Common myeloid progenitor, CD34-positive (primary cell): ENCODE data around the gene TBCD.

Experiments used
- CTCF ChIA-PET: fragments of 350-600 bp; sonication (Branson Sonifier 250); formaldehyde crosslinking; loops from one replicate; lab custom pipeline; 2021; ENCODE audit warnings: antibody characterized with exemption; lab: Charles Lee
- POLR2A ChIA-PET: fragments of 350-600 bp; sonication (Branson Sonifier 250); formaldehyde crosslinking; loops from one replicate; lab custom pipeline; 2021; ENCODE audit warnings: antibody characterized with exemption; lab: Charles Lee
- DNase-seq, 3 donors: peaks; one replicate each; pipeline versions ENCODE4 v3.0.0 to v3.0.0-alpha.2; 2013
- H3K27ac ChIP-seq, 2 experiments: 1 replicate in 1 of 2; 2 replicates in 1 of 2; pipeline ENCODE4 v1.7.0; 2013; ENCODE audit warnings: inconsistent platforms in 2 of 2, low read length in 2 of 2, mild to moderate bottlenecking in 2 of 2, low read depth in 1 of 2, moderate library complexity in 1 of 2; ENCODE audit not compliant: severe bottlenecking in 2 of 2, insufficient read depth in 1 of 2, poor library complexity in 1 of 2
- H3K27me3 ChIP-seq, 5 experiments: replicated peaks in 2 of 5; 1 replicate in 3 of 5; 2 replicates in 2 of 5; pipeline versions ENCODE4 v1.6.1 to v1.7.0; 2013; ENCODE audit warnings: low read length in 4 of 5, mild to moderate bottlenecking in 2 of 5, moderate library complexity in 2 of 5, inconsistent platforms in 1 of 5; ENCODE audit not compliant: insufficient read depth in 5 of 5, control insufficient read depth in 4 of 5
- H3K36me3 ChIP-seq, 4 experiments: 1 replicate in 2 of 4; 2 replicates in 2 of 4; pipeline versions ENCODE4 v1.6.1 to v1.7.0; 2013; ENCODE audit warnings: low read length in 3 of 4, control low read depth in 1 of 4, mild to moderate bottlenecking in 1 of 4; ENCODE audit not compliant: control insufficient read depth in 4 of 4, insufficient read depth in 4 of 4
- H3K4me1 ChIP-seq, 4 experiments: 1 replicate in 3 of 4; 2 replicates in 1 of 4; pipeline versions ENCODE4 v1.6.1 to v1.7.1; 2013; ENCODE audit warnings: low read length in 3 of 4, mild to moderate bottlenecking in 3 of 4, control low read depth in 1 of 4, inconsistent platforms in 1 of 4, moderate library complexity in 1 of 4; ENCODE audit not compliant: control insufficient read depth in 4 of 4, insufficient read depth in 4 of 4; ENCODE audit errors: control extremely low read depth in 1 of 4
- H3K4me3 ChIP-seq, 7 experiments: 1 replicate in 4 of 7; 2 replicates in 3 of 7; pipeline versions ENCODE4 v1.5.1 to v1.7.0; 2013; ENCODE audit warnings: mild to moderate bottlenecking in 7 of 7, low read length in 6 of 7, moderate library complexity in 6 of 7, inconsistent platforms in 2 of 7, low read depth in 2 of 7, control low read depth in 1 of 7; ENCODE audit not compliant: insufficient read depth in 4 of 7, control insufficient read depth in 1 of 7; ENCODE audit errors: extremely low read depth in 1 of 7
- H3K9me3 ChIP-seq, 5 experiments: 1 replicate in 4 of 5; 2 replicates in 1 of 5; pipeline versions ENCODE4 v1.6.1 to v1.7.1; 2013; ENCODE audit warnings: low read length in 4 of 5, mild to moderate bottlenecking in 2 of 5, inconsistent platforms in 1 of 5, low read depth in 1 of 5, moderate library complexity in 1 of 5; ENCODE audit not compliant: control insufficient read depth in 4 of 5, insufficient read depth in 2 of 5; ENCODE audit errors: control extremely low read depth in 1 of 5
- WGBS: methylation state at CpG from one replicate; pipeline ENCODE4 v1.1.5; 2013; ENCODE audit not compliant: insufficient coverage; 5-methylcytosine and 5-hydroxymethylcytosine counted together

TBCD gene

DNA sequence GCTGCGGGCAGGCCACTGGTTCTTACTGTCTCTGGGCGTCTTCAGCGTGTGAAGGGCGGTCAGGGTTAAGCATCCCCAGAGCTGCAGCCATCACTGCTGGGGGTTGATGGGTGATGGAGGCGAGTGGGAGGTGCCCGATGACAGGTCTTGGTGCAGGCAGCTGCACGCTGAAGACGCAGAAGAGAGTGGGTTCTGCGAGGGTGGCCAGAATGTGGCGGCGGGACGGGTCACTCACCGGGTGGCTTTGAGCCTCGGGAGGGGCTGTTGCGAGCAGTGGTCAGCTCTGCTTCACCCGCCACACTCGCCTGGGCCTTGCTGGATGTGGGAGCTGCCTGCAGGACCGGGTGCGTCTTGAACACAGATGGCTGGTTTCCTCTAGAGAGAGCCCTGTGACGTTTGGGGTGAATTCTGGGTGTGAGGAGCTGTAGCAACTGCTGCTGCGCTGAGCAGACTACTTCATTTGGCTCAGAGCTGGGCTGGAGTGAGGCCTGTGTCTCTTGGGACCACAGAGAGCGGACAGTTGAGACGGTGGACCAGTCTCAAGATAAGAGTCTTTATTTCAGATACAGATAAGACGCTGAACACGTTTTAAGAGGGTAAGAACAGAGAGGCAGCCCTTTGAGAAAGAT, 132.6 kb downstream of the TBCD start:
- peaks cover 6 to 85% (median 58%) of the 10 kb centered on the region in 4 experiments for H3K4me1 ChIP-seq
- H3K27ac ChIP-seq, result no peak overlapping the region
- CTCF ChIA-PET, result interaction anchor here (0.9 to 2.7 kb wide), 10 partner anchors 9 to 217 kb away, joined by 3 to 17 read pairs (median 4); no protein-coding TSS in a partner anchor
- H3K27me3 ChIP-seq, result peaks cover 0 to 2% (median 0%) of the 10 kb centered on the region in 5 experiments
- no peaks in the 10 kb centered on the region for H3K9me3 ChIP-seq
- POLR2A ChIA-PET, result interaction anchor here (0.5 to 1.0 kb wide), 3 partner anchors 19 to 26 kb away, joined by 3 to 6 read pairs (median 4); no protein-coding TSS in a partner anchor
- H3K36me3 ChIP-seq, result peaks cover 0 to 3% (median under 1%) of the 10 kb centered on the region in 4 experiments
- H3K4me3 ChIP-seq, result peak overlapping the region in 3 of 7 experiments; percentile 5 to 17 (median 6)
- no peak for DNase-seq
- WGBS, result 84% methylated on average over 22 of the region's 25 CpGs

DNA sequence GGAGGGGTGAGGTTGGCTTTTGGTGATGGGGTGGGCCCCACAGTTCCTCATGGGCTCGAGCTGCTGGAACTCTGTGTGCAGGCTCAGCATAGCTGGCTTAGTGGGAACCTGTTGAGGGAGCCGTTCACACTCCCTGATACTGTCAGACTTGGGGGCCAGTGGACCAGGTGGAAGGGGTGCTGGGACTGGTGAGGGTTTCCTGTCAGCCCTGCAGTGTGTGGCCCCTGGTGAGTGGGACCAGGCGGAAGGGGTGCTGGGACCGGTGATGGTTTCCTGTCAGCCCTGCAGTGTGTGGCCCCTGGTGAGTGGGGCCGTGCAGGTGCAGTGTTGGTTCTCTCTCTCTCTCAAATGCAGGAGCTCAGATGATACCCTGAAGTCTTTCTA, 133.1 kb downstream of the TBCD start:
- Histone ChIP-seq H3K27ac (peak overlapping the region in 1 of 2 experiments; percentile 44), H3K4me1 (peaks cover 6 to 84% (median 57%) of the 10 kb centered on the region in 4 experiments)
- peak in 2 of 3 donors; percentile 36 to 61 for DNase-seq

DNA sequence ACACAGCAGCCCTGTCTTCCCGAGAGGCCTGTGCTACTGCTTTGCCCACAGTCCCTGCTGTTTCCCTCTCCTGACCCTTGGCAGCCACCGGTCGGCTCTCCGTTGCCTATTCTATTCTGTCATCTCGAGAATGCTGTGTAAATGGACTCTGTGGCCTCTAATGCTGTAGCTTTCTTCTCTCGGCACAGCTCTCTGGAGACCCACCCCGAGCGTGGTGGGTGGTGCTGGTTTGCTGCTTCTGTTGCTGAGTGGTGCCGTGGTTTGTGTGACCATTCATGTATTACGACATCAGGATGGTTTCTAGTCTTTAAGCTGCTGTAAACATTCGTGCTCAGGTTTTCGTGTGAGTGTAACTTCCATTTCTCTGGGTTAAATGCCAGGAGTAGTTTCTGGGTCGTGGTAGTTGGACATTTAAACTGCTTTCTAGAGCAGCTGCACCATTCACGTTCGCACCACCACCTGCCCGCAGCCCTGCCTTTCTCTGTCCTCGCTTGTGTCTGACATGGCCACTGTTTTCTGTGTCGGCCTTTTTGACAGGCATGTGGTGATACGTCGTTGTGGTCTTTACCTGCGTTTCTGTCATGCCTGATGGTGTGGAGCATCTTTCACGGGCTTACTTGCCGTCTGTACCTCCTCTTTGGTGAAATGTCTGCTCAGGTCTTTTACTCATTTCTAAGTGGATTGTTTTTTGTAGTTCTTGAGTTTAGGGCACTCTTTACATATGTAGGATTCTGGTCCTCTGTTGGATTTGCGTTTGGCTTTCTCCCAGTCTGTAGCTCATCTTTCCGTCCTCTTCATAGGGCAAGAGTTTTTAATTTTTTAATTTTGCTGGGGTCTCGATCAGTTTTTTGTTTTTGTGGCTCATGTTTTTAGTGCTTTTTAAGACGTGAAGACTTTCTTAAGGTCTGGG, 135.6 kb downstream of the TBCD start:
- no peaks in the 10 kb centered on the region for H3K9me3 ChIP-seq
- ChIA-PET CTCF (interaction anchor here (0.7 to 2.7 kb wide), 2 partner anchors 12 to 25 kb away, joined by 3 to 17 read pairs; no protein-coding TSS in a partner anchor), POLR2A (no interaction called here)
- no peak overlapping the region for H3K4me3 ChIP-seq
- H3K27ac ChIP-seq, result no peak overlapping the region
- H3K4me1 ChIP-seq, result peaks cover 6 to 65% (median 45%) of the 10 kb centered on the region in 4 experiments
- no peak for DNase-seq
- H3K36me3 ChIP-seq, result peaks cover 2 to 23% (median 10%) of the 10 kb centered on the region in 4 experiments
- WGBS, result 93% methylated on average over 18 of the region's 27 CpGs
- no peaks in the 10 kb centered on the region for H3K27me3 ChIP-seq

More for the DNA sequence above, 133.1 kb downstream of the TBCD start:
- H3K4me3 ChIP-seq, result peak overlapping the region in 3 of 7 experiments; percentile 5 to 17 (median 6)
- POLR2A ChIA-PET, result interaction anchor here (0.5 to 1.4 kb wide), 5 partner anchors 9 to 25 kb away, joined by 3 to 6 read pairs (median 4); no protein-coding TSS in a partner anchor
- H3K9me3 ChIP-seq, result no peaks in the 10 kb centered on the region
- H3K36me3 ChIP-seq, result peaks cover 0 to 7% (median 3%) of the 10 kb centered on the region in 4 experiments
- CTCF ChIA-PET, result interaction anchor here (0.7 to 2.7 kb wide), 15 partner anchors 9 to 217 kb away, joined by 3 to 17 read pairs (median 3); no protein-coding TSS in a partner anchor
- WGBS, result 6% methylated on average over 5 of the region's 5 CpGs
- peaks cover 0 to 2% (median 0%) of the 10 kb centered on the region in 5 experiments for H3K27me3 ChIP-seq

DNA sequence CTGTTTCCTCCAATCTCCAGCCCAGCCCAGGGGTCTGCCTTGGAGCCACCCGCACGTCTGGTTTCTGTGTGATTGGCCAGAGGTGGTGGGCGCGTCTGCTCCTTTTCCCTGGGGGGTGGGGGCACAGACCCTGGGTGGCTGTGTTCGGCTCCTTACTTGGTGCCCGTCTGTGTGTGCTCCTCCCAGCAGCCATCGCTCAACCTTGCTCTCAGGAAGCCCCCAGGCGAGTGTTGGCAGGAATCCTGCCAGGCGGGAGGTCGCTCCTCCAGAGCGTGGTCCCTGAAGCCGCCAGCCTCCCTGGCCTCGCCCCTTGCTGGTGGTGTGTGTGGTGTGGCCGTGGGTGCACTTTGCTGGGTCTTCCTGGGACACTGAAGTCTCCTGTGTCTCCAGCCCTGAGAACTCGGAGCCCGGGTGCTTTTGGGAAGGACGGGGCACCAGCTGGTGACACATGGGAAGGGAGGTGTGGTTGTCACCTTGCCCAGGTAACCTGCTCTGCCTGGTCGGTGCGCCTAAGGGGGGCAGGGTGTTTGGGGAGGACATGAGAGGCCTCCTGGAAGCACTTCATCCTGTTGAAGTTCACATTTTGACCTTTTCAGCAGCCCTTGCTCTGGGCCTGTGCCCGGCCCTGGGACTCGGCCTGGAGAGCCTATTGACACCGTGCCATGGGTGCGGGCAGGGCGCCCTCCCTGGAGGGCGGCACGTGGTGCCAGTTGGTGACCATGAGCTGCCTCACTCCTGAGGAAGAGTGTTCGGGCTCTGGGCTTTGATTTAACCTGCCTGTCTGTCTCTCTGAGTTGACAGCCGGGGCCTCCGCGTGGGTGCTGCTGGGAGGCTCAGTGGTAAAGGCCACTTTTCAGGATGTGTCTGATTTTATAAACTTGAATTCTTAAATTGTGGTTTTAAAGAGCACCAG, 137.0 kb downstream of the TBCD start:
- Histone ChIP-seq H3K36me3 (peaks cover 2 to 23% (median 10%) of the 10 kb centered on the region in 4 experiments), H3K4me1 (peaks cover 6 to 63% (median 44%) of the 10 kb centered on the region in 4 experiments), H3K27ac (no peak overlapping the region), H3K4me3 (no peak overlapping the region), H3K27me3 (no peaks in the 10 kb centered on the region), H3K9me3 (no peaks in the 10 kb centered on the region)
- WGBS, result 91% methylated on average over 22 of the region's 30 CpGs
- CTCF ChIA-PET, result no interaction called here
- peak in 1 of 3 donors; percentile 53 for DNase-seq
- POLR2A ChIA-PET, result no interaction called here

DNA sequence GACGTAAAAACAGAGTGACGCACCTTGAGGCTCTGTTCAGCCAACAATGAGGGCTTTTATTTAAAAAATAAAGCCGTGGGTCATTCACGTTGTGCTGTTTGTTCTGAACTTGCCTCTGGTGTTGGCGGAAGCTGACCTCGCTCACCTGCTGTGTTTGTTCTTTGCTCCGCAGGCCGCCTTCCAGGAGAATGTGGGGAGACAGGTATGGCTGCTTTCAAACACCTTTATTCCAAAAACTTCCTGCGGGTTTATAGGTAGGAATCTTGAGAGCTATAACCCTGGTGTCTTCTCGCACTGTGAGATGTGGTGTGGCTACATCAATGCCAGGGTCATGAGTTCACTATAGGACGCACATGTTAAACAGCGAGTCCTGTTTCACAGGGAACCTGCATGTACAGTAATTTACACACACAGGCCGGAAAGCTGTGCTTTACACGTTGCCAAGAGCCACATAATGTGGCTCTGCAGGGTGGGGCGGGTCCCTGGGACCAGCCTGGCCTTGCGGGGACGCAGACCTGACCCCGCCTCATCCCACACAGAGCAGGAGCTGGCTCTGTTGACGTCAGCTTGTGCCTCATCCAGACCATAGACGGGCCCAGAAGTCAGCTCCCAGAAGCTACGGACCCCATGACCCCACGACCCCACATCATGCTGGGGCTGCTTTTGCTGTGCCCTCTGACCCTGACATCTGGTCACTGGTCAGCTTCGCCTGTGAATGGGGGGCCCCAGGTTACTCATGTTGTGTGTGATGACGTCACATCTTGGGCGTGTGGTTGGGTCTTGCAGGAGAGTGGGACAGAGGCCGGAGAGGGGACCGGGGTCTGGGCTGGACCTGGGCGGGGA, 137.9 kb downstream of the TBCD start:
- H3K36me3 ChIP-seq, result peaks cover 2 to 23% (median 10%) of the 10 kb centered on the region in 4 experiments
- POLR2A ChIA-PET, result no interaction called here
- WGBS, result 94% methylated on average over 26 of the region's 28 CpGs
- H3K27ac ChIP-seq, result no peak overlapping the region
- CTCF ChIA-PET, result interaction anchor here (1.7 kb wide), 1 partner anchor 11 kb away, joined by 4 read pairs; no protein-coding TSS in a partner anchor
- no peak for DNase-seq
- H3K4me1 ChIP-seq, result peaks cover 6 to 55% (median 42%) of the 10 kb centered on the region in 4 experiments
- H3K27me3 ChIP-seq, result no peaks in the 10 kb centered on the region
- H3K9me3 ChIP-seq, result no peaks in the 10 kb centered on the region
- no peak overlapping the region for H3K4me3 ChIP-seq
